IMR-90 (cell line): ENCODE results near the gene ISM1. TPM values are rescaled to one million over a fixed set of nuclear protein-coding genes. Genes with fewer than 3 reads are reported as not detected.

ENCODE experiments used
- ATAC-seq: fragments of 200-7000 bp; cut with Tn5 transposase; 2 replicates; pipeline ENCODE4 v1.9.1; 2020; ENCODE audit warnings: low read depth, mild to moderate bottlenecking, moderate library complexity
- BruUV-seq: library from RNA; stranded (reverse); fragments of 400-500 nt; replicated peaks from 2 replicates; lab custom pipeline; 2021; lab: Mats Ljungman, UMichigan
- CTCF ChIA-PET: fragments of 300-600 bp; formaldehyde crosslinking; extraction: SDS; loops from one replicate; lab custom pipeline; 2021; ENCODE audit warnings: antibody characterized with exemption; lab: Yijun Ruan, JAX
- POLR2A ChIA-PET: fragments of 300-600 bp; sonication (Branson Sonifier 250); formaldehyde crosslinking; loops from one replicate; lab custom pipeline; 2022; ENCODE audit warnings: antibody characterized with exemption; ENCODE audit not compliant: unreplicated experiment; lab: Charles Lee
- DNase-seq: peaks from one replicate; pipeline ENCODE4 v3.0.0; 2013
- H2AFZ ChIP-seq: replicated peaks from 2 replicates; pipeline ENCODE3; 2013; ENCODE audit warnings: low read length, mild to moderate bottlenecking; ENCODE audit not compliant: poor library complexity
- H2AK5ac ChIP-seq: 2 replicates; pipeline ENCODE4 v1.6.1; 2013; ENCODE audit warnings: low read depth, low read length, inconsistent platforms
- H2AK9ac ChIP-seq: replicated peaks from 2 replicates; pipeline ENCODE3; 2013; ENCODE audit warnings: mild to moderate bottlenecking, low read depth, low read length, moderate library complexity; ENCODE audit not compliant: poor library complexity
- H2BK120ac ChIP-seq: 2 replicates; pipeline ENCODE4 v1.6.1; 2013; ENCODE audit warnings: low read depth, low read length, inconsistent platforms
- H2BK15ac ChIP-seq: 3 replicates; pipeline ENCODE4 v1.6.1; 2013; ENCODE audit warnings: low read depth, low read length, inconsistent platforms
- H2BK20ac ChIP-seq: 2 replicates; pipeline ENCODE4 v1.6.1; 2013; ENCODE audit warnings: low read depth, mild to moderate bottlenecking, inconsistent platforms, low read length, moderate library complexity
- H2BK5ac ChIP-seq: 2 replicates; pipeline ENCODE4 v1.6.1; 2013; ENCODE audit warnings: mild to moderate bottlenecking, low read depth, low read length, inconsistent platforms; ENCODE audit not compliant: poor library complexity, severe bottlenecking
- H3K14ac ChIP-seq: replicated peaks from 2 replicates; pipeline ENCODE4 v1.6.1; 2013; ENCODE audit warnings: low read depth, low read length, inconsistent platforms
- H3K18ac ChIP-seq: 2 replicates; pipeline ENCODE4 v1.6.1; 2013; ENCODE audit warnings: low read depth, low read length, control low read depth
- H3K23ac ChIP-seq: 2 replicates; pipeline ENCODE4 v1.6.1; 2013; ENCODE audit warnings: low read depth, low read length, inconsistent platforms
- H3K27ac ChIP-seq: 2 replicates; pipeline ENCODE4 v1.5.1; 2013; ENCODE audit warnings: mild to moderate bottlenecking, control low read depth, low read length; ENCODE audit not compliant: insufficient read depth
- H3K27me3 ChIP-seq: 2 replicates; pipeline ENCODE4 v1.6.1; 2013; ENCODE audit warnings: low read length; ENCODE audit not compliant: control insufficient read depth, insufficient read depth
- H3K36me3 ChIP-seq: 2 replicates; pipeline ENCODE4 v1.6.1; 2013; ENCODE audit warnings: low read length, mixed read lengths; ENCODE audit not compliant: control insufficient read depth, insufficient read depth
- H3K4ac ChIP-seq: 2 replicates; pipeline ENCODE4 v1.6.1; 2013; ENCODE audit warnings: low read depth, low read length, inconsistent platforms
- H3K4me1 ChIP-seq: 2 replicates; pipeline ENCODE4 v1.6.1; 2013; ENCODE audit warnings: low read length, mixed read lengths; ENCODE audit not compliant: control insufficient read depth, insufficient read depth
- H3K4me2 ChIP-seq: 2 replicates; pipeline ENCODE4 v1.6.1; 2013; ENCODE audit warnings: low read depth, mild to moderate bottlenecking, control low read depth, low read length, moderate library complexity
- H3K4me3 ChIP-seq: 2 replicates; pipeline ENCODE4 v1.5.1; 2013; ENCODE audit warnings: low read depth, mild to moderate bottlenecking, control low read depth, low read length, moderate library complexity; ENCODE audit not compliant: insufficient read depth
- H3K56ac ChIP-seq: 2 replicates; pipeline ENCODE4 v1.6.1; 2013; ENCODE audit warnings: low read length, inconsistent platforms; ENCODE audit not compliant: insufficient read depth; ENCODE audit errors: extremely low read depth
- H3K79me1 ChIP-seq, 2 experiments: 2 replicates each; pipeline ENCODE4 v1.6.1; 2013; ENCODE audit warnings: low read length in 2 of 2, inconsistent platforms in 1 of 2, low read depth in 1 of 2
- H3K9ac ChIP-seq: 2 replicates; pipeline ENCODE4 v1.6.1; 2013; ENCODE audit warnings: low read depth, low read length, control low read depth
- H3K9me1 ChIP-seq: 2 replicates; pipeline ENCODE4 v1.6.1; 2013; ENCODE audit warnings: low read length, inconsistent platforms; ENCODE audit not compliant: insufficient read depth
- H3K9me3 ChIP-seq: 2 replicates; pipeline ENCODE4 v1.6.1; 2013; ENCODE audit warnings: low read length; ENCODE audit not compliant: control insufficient read depth, insufficient read depth
- H4K20me1 ChIP-seq: 2 replicates; pipeline ENCODE4 v1.6.1; 2013; ENCODE audit warnings: low read length, inconsistent platforms; ENCODE audit not compliant: insufficient read depth
- H4K5ac ChIP-seq: 2 replicates; pipeline ENCODE4 v1.6.1; 2013; ENCODE audit warnings: mild to moderate bottlenecking, low read depth, low read length, control low read depth
- H4K8ac ChIP-seq, 2 experiments: 2 replicates each; pipeline ENCODE4 v1.6.1; 2013; ENCODE audit warnings: low read depth in 2 of 2, low read length in 2 of 2, control low read depth in 1 of 2, inconsistent platforms in 1 of 2
- H4K91ac ChIP-seq: 2 replicates; pipeline ENCODE4 v1.6.1; 2013; ENCODE audit warnings: low read depth, low read length, inconsistent platforms; ENCODE audit not compliant: insufficient read depth
- CHD1 ChIP-seq: IDR thresholded peaks from 2 replicates; pipeline ENCODE4 v1.6.1; 2012; ENCODE audit warnings: low read depth, low read length, improper control_type of control experiment
- FOS ChIP-seq: fragments of 150-350 bp; IDR thresholded peaks from 2 replicates; pipeline ENCODE4 v1.6.1; 2016; ENCODE audit warnings: low read depth, low read length
- NFE2L2 ChIP-seq: fragments of 150-350 bp; IDR thresholded peaks from 2 replicates; pipeline ENCODE4 v1.6.1; 2016; ENCODE audit warnings: low read depth, mild to moderate bottlenecking, low read length
- USF2 ChIP-seq: fragments of 150-350 bp; IDR thresholded peaks from 2 replicates; pipeline ENCODE4 v1.6.1; 2017; ENCODE audit warnings: mild to moderate bottlenecking, antibody characterized with exemption, low read length, low read depth
- WGBS, 2 experiments: methylation state at CpG; one replicate each; pipeline versions ENCODE4 v1.1.5 to v1.1.7; 2013; ENCODE audit warnings: missing lambda C conversion rate in 2 of 2; ENCODE audit not compliant: insufficient read length in 1 of 2; ENCODE audit errors: extremely low coverage in 2 of 2; 5-methylcytosine and 5-hydroxymethylcytosine counted together
- dilution Hi-C: fragments of 300-500 bp; cut with HindIII; formaldehyde crosslinking; loops from one replicate; pipeline ENCODE4 v1.14.3; 2018; ENCODE audit warnings: low sequenced_read_pairs; ENCODE audit not compliant: unreplicated experiment
- in situ Hi-C: fragments of 300-500 bp; cut with MboI; formaldehyde crosslinking; loops from 3 replicates; pipeline ENCODE4 v1.14.3; 2019; ENCODE audit warnings: low sequenced_read_pairs, inconsistent platforms, mixed read lengths
- intact Hi-C: fragments of 100-400 bp; cut with micrococcal nuclease; formaldehyde crosslinking; loops from 2 replicates; pipeline ENCODE4 v1.10.0; 2022
- polyA plus RNA-seq, 3 experiments: library from polyadenylated mRNA; depleted of rRNA; stranded (reverse); fragments of >200 nt; gene quantifications; 2 replicates each; pipeline ENCODE4 v1.2.3, GENCODE V29; 2012; ENCODE audit warnings: low replicate concordance in 1 of 3
- total RNA-seq: library from RNA; depleted of rRNA; stranded (reverse); fragments of >200 nt; gene quantifications from 2 replicates; pipeline ENCODE4 v1.2.3, GENCODE V29; 2012

Gene ISM1
- total and polyA plus RNA-seq, 2 of the 4 experiments (the other 2 are of a cell fraction), result not detected

GRCh38 chr20:13344671-13345070 is 123.6 kb downstream of the ISM1 start:
- no peaks in the 10 kb centered on the region for H3K9me3 ChIP-seq
- in situ Hi-C loops, result no loop called here
- CTCF ChIA-PET, result no interaction called here

More at GRCh38 chr20:13344671-13345070, 123.6 kb downstream of the ISM1 start:
- Histone ChIP-seq H2BK5ac (no peak overlapping the region), H3K18ac (no peak overlapping the region), H4K91ac (no peak overlapping the region), H2BK15ac (no peak overlapping the region), H3K27me3 (peaks cover 5% of the 10 kb centered on the region; the same call in 1 of the 2 replicates), H4K8ac (no peak overlapping the region), H3K79me1 (no peaks in the 10 kb centered on the region), H2AFZ (no peak overlapping the region), H2AK5ac (no peak overlapping the region), H4K20me1 (no peaks in the 10 kb centered on the region), H3K14ac (no peak overlapping the region), H3K9me1 (no peaks in the 10 kb centered on the region; the same call in 1 of the 2 replicates), H3K4me2 (no peak overlapping the region), H2BK120ac (no peak overlapping the region), H3K4ac (no peak overlapping the region), H2BK20ac (no peak overlapping the region), H2AK9ac (no peak overlapping the region), H3K27ac (no peak overlapping the region), H3K4me1 (peaks cover 12% of the 10 kb centered on the region), H3K56ac (no peak overlapping the region), H3K23ac (no peak overlapping the region), H3K4me3 (no peak overlapping the region), H4K5ac (no peak overlapping the region), H3K36me3 (no peaks in the 10 kb centered on the region), H3K9ac (no peak overlapping the region)
- ATAC-seq, result no peak
- TF ChIP-seq FOS (no peak), USF2 (no peak), NFE2L2 (no peak), CHD1 (no peak)
- no peak for DNase-seq
- BruUV-seq, result no TSS peak
- WGBS, 2 experiments, result 92% methylated on average over 7 of the region's 9 CpGs; no CpG with 5 or more reads in 1 of the 2 experiments
- intact Hi-C loops, result no loop called here
- POLR2A ChIA-PET, result no interaction called here
- dilution Hi-C loops, result no loop called here
